ENCODE results near the gene PDLIM5. TPM values are rescaled to one million over a fixed set of nuclear protein-coding genes. Genes with fewer than 3 reads are reported as not detected.

The PDLIM5 gene
- total RNA-seq, 1 donor from 2014 or later = 82.9 TPM

DNA sequence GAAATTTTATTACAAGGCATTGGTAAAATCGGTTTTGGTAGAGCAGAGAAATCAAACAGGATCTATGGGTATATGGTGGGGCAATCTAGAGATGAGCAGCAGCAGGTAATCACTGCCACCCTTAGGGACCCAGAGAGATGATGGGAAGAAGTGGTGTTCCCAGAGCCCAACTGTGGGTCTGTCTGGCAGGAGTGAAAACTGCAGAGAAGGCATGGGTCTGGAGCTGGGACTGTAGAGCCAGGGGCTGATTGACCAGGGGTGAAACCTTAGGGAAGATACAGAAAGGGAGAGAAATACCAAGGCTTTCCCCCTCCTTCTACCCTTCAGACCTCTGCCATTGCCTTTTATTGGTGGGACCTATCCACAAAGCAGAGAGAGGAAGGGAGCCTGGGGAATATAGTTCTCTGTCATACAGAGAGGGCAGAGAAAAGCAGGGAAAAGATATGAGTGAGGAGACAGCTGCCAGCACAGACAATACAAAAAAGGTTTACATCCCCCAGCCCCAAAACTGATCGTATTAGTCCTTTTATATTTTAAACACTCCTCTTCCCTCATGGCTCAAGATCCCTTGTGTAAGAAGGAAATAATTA lies 28.7 kb downstream of the PDLIM5 start:
- no peak for FAIRE-seq
- DNase-seq (ENCODE audit: low read depth) = no peak
- no peaks in the 10 kb centered on the region for H3K36me3 ChIP-seq (ENCODE audit: control insufficient read depth, insufficient read depth, low read length)
- no peaks in the 10 kb centered on the region for H3K27me3 ChIP-seq (ENCODE audit: control insufficient read depth, insufficient read depth, low read length)
- no peak for TF ChIP-seq CTCF (IDR thresholded peaks at IDR 0.05; ENCODE audit: insufficient read depth, low read length, severe bottlenecking)
- no peak overlapping the region for H3K4me3 ChIP-seq (ENCODE audit: low read depth, low read length)

DNA sequence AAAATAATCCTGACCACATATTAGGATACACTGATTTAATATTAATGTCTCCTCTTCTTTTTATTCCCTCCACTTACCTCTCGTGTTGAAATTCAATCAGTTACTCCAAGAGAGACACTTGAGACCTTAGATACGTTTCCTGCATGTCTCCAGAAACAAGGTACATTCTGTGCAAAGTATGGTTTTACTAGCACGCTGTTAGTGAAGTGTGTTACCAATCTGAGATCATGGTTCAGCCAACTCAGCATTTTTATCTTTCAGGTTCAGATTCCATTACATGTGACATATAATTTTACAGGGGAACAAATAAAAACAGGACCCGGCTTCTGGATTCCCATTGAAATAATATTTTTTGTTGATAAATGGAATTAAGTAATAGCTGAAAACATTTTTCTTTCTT lies 32.2 kb downstream of the PDLIM5 start:
- FAIRE-seq = no peak
- no peaks in the 10 kb centered on the region for H3K36me3 ChIP-seq (ENCODE audit: control insufficient read depth, insufficient read depth, low read length)
- no peaks in the 10 kb centered on the region for H3K27me3 ChIP-seq (ENCODE audit: control insufficient read depth, insufficient read depth, low read length)
- no peak for DNase-seq (ENCODE audit: low read depth)
- TF ChIP-seq CTCF (IDR thresholded peaks at IDR 0.05; ENCODE audit: insufficient read depth, low read length, severe bottlenecking) = no peak
- no peak overlapping the region for H3K4me3 ChIP-seq (ENCODE audit: low read depth, low read length)

DNA sequence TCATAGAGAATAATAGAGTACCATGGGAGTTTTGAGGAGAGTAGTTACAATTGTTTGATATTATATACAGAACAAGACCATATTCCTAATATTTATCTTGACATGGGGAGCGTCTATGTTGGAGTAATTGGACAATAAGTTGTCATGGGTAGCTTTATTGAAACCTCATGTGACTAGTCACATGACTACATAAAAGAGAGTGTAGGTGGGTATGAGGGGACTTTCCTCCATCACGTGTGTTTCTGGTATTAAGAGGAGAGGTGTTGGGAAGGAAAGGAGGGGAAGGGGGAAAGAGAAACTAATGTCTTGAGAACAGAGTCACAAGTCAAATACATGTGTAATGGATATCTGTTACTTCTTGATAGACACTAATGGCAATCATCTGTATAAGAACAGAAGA lies 33.1 kb downstream of the PDLIM5 start:
- no peaks in the 10 kb centered on the region for H3K27me3 ChIP-seq (ENCODE audit: control insufficient read depth, insufficient read depth, low read length)
- no peak for DNase-seq (ENCODE audit: low read depth)
- H3K4me3 ChIP-seq (ENCODE audit: low read depth, low read length) = no peak overlapping the region
- no peaks in the 10 kb centered on the region for H3K36me3 ChIP-seq (ENCODE audit: control insufficient read depth, insufficient read depth, low read length)
- FAIRE-seq = no peak
- TF ChIP-seq CTCF (IDR thresholded peaks at IDR 0.05; ENCODE audit: insufficient read depth, low read length, severe bottlenecking) = no peak

DNA sequence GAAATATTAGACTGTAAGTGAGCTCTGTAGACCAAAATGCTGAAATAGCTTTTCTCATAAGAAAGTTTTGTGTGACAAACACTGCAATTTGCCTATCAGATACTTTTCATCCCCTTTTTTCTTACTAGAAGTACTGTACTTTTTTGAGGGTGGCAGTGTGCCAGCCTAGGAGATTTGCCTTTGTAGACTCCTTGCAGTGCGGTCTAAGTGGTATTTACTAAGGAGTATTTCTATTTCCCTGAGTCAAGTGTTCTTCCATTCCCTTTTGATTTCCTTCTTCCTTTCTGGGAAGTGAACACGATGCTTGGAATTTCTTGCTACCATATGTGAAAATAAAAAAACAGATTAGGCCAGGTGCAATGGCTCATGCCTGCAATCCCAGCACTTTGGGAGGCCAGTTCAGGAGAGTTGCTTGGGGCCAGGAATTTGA lies 34.6 kb downstream of the PDLIM5 start:
- Histone ChIP-seq H3K4me3 (ENCODE audit: low read depth, low read length) (no peak overlapping the region), H3K36me3 (ENCODE audit: control insufficient read depth, insufficient read depth, low read length) (no peaks in the 10 kb centered on the region), H3K27me3 (ENCODE audit: control insufficient read depth, insufficient read depth, low read length) (no peaks in the 10 kb centered on the region)
- TF ChIP-seq CTCF (IDR thresholded peaks at IDR 0.05; ENCODE audit: insufficient read depth, low read length, severe bottlenecking) = no peak
- DNase-seq (ENCODE audit: low read depth) (peak; percentile 65), FAIRE-seq (no peak)

DNA sequence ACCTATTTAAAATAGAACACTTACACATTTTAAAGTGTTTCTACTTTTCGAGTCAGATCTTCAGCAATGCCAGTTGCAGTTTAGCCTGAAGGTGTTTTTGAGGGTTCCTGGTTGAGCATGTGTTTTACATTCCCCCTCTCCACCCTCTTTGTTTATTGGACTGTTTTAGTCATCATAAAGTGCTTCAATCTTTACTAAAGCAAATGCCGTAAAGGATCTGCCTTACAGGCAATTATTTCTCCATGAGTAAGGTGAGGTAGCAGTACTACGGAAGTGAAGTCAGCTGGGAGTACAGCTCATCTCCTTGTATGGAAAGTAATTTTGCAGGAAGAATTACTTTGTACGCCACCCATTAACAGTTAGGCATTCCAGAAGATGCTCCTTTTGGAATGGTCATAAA lies 36.9 kb downstream of the PDLIM5 start:
- FAIRE-seq (no peak), DNase-seq (ENCODE audit: low read depth) (peak; percentile 99)
- H3K4me3 ChIP-seq (ENCODE audit: low read depth, low read length) = no peak overlapping the region

More for the DNA sequence above, 36.9 kb downstream of the PDLIM5 start:
- TF ChIP-seq CTCF (IDR thresholded peaks at IDR 0.05; ENCODE audit: insufficient read depth, low read length, severe bottlenecking) = no peak
- Histone ChIP-seq H3K36me3 (ENCODE audit: control insufficient read depth, insufficient read depth, low read length) (no peaks in the 10 kb centered on the region), H3K27me3 (ENCODE audit: control insufficient read depth, insufficient read depth, low read length) (no peaks in the 10 kb centered on the region)
